Astrocyte (in vitro differentiated cells and primary cell): ENCODE measurements around the gene RPS4Y1.

ENCODE experiments used
- EZH2 ChIP-seq: IDR thresholded peaks from 2 replicates; pipeline ENCODE4 v1.6.1; 2012; ENCODE audit warnings: mild to moderate bottlenecking, low read length, inconsistent platforms; ENCODE audit not compliant: insufficient read depth
- TF ChIP-seq, protein P1 (sequence below): IDR thresholded peaks from 2 replicates; pipeline ENCODE4 v1.5.1; 2011; ENCODE audit warnings: low read depth, mild to moderate bottlenecking, inconsistent platforms, low read length, moderate library complexity; ENCODE audit not compliant: insufficient read depth

GRCh38 chrY:2867469-2867868 lies 26.1 kb downstream of the RPS4Y1 start:
- TF ChIP-seq, protein P1, sequence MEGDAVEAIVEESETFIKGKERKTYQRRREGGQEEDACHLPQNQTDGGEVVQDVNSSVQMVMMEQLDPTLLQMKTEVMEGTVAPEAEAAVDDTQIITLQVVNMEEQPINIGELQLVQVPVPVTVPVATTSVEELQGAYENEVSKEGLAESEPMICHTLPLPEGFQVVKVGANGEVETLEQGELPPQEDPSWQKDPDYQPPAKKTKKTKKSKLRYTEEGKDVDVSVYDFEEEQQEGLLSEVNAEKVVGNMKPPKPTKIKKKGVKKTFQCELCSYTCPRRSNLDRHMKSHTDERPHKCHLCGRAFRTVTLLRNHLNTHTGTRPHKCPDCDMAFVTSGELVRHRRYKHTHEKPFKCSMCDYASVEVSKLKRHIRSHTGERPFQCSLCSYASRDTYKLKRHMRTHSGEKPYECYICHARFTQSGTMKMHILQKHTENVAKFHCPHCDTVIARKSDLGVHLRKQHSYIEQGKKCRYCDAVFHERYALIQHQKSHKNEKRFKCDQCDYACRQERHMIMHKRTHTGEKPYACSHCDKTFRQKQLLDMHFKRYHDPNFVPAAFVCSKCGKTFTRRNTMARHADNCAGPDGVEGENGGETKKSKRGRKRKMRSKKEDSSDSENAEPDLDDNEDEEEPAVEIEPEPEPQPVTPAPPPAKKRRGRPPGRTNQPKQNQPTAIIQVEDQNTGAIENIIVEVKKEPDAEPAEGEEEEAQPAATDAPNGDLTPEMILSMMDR = no peak
- TF ChIP-seq EZH2 = no peak
